NCI-H2196 treated with DMSO at 0.1 percent for 48 hours (cell line): ENCODE results near the gene CHST13.
"Not testable (repeated sequence)": the region's sequence is repeated elsewhere in the genome, so short reads cannot be mapped to it uniquely, and the experiment has no call there.

Experiments
- DNase-seq: peaks from one replicate; lab custom pipeline; 2025; ENCODE audit not compliant: unreplicated experiment; lab: John Stamatoyannopoulos, UW

The CHST13 gene

GRCh38 chr3:126525091-126525852, 1.3 kb downstream of the CHST13 start:
- no peak for DNase-seq

- DNase-seq, result no peak
Measured at GRCh38 chr3:126525853-126526667, 2.1 kb downstream of the CHST13 start.

- DNase-seq, result no peak
Measured at GRCh38 chr3:126526668-126527005, 2.7 kb downstream of the CHST13 start.

- no peak for DNase-seq
Measured at GRCh38 chr3:126527006-126527405, 3.1 kb downstream of the CHST13 start.

- no peak for DNase-seq
Measured at GRCh38 chr3:126527455-126528211, 3.7 kb downstream of the CHST13 start.

- DNase-seq, result no peak
Measured at GRCh38 chr3:126528419-126528799, 4.5 kb downstream of the CHST13 start.

- DNase-seq, result no peak
Measured at GRCh38 chr3:126528800-126529541, 5.0 kb downstream of the CHST13 start.

GRCh38 chr3:126529585-126530170, 5.7 kb downstream of the CHST13 start:
- no peak for DNase-seq

GRCh38 chr3:126530171-126531050, 6.5 kb downstream of the CHST13 start:
- no peak for DNase-seq

- DNase-seq, result no peak
Measured at GRCh38 chr3:126531051-126531330, 7.0 kb downstream of the CHST13 start.

- no peak for DNase-seq
Measured at GRCh38 chr3:126533506-126533905, 9.6 kb downstream of the CHST13 start.

- DNase-seq, result not testable (repeated sequence)
Measured at GRCh38 chr3:126534716-126535115, 10.8 kb downstream of the CHST13 start.

- DNase-seq, result no peak
Measured at GRCh38 chr3:126535636-126536035, 11.7 kb downstream of the CHST13 start.

- DNase-seq, result no peak
Measured at GRCh38 chr3:126536126-126536525, 12.2 kb downstream of the CHST13 start.

- DNase-seq, result peak; percentile 32
Measured at GRCh38 chr3:126537116-126537729, 13.3 kb downstream of the CHST13 start.

GRCh38 chr3:126537730-126538281, 13.9 kb downstream of the CHST13 start:
- DNase-seq, result peak; percentile 23

GRCh38 chr3:126538316-126538715, 14.4 kb downstream of the CHST13 start:
- DNase-seq, result no peak

GRCh38 chr3:126538966-126539365, 15.0 kb downstream of the CHST13 start:
- no peak for DNase-seq

GRCh38 chr3:126539558-126540250, 15.7 kb downstream of the CHST13 start:
- no peak for DNase-seq
